ENCODE results near the gene OPN5. TPM values are rescaled to one million over a fixed set of nuclear protein-coding genes. Genes with fewer than 3 reads are reported as not detected.

The OPN5 gene
- total and polyA plus RNA-seq, 2 donors (not counting 1 experiment from before 2014, with no cell fraction given): not detected

- H3K79me2 ChIP-seq (ENCODE audit: control insufficient read depth, insufficient read depth, low read length): no peaks in the 10 kb centered on the region
Measured at GRCh38 chr6:47846752-47847151, 64.9 kb downstream of the OPN5 start.

GRCh38 chr6:47851091-47851490 lies 69.3 kb downstream of the OPN5 start:
- Histone ChIP-seq H3K27ac (ENCODE audit: insufficient read depth, low read length) (no peak overlapping the region), H4K20me1 (ENCODE audit: control insufficient read depth, extremely low read depth, insufficient read depth, low read length) (no peaks in the 10 kb centered on the region), H3K4me1 (ENCODE audit: control insufficient read depth, extremely low read depth, insufficient read depth, low read length) (no peaks in the 10 kb centered on the region), H2AFZ (ENCODE audit: low read length) (no peak overlapping the region), H3K9ac (ENCODE audit: insufficient read depth, low read length) (no peak overlapping the region), H3K79me2 (ENCODE audit: control insufficient read depth, insufficient read depth, low read length) (no peaks in the 10 kb centered on the region), H3K36me3 (ENCODE audit: control insufficient read depth, insufficient read depth, low read length) (no peaks in the 10 kb centered on the region), H3K27me3 (ENCODE audit: control insufficient read depth, insufficient read depth, low read length) (no peaks in the 10 kb centered on the region), H3K4me2 (ENCODE audit: extremely low read depth, insufficient read depth, low read length) (no peak overlapping the region), H3K9me3 (ENCODE audit: control insufficient read depth, insufficient read depth, low read depth, low read length) (no peaks in the 10 kb centered on the region), H3K4me3 (replicated peaks in 1 of 4; ENCODE audit: control extremely low read depth in 1 of 4, insufficient read depth in 1 of 4, low read depth in 3 of 4, low read length in 4 of 4) (no peak overlapping the region)
- TF ChIP-seq EZH2 (IDR thresholded peaks at IDR 0.05; ENCODE audit: low read length, missing control alignments) (no peak), CTCF (conservative IDR thresholded peaks at IDR 0.05 in 1 of 2, IDR thresholded peaks at IDR 0.05 in 1 of 2; ENCODE audit: low read depth in 1 of 2, low read length in 2 of 2) (no peak)
- no peak for DNase-seq (ENCODE audit: low read depth in 2 of 2)

More at GRCh38 chr6:47846752-47847151, 64.9 kb downstream of the OPN5 start:
- no peak overlapping the region for H3K4me3 ChIP-seq (replicated peaks in 1 of 4; ENCODE audit: control extremely low read depth in 1 of 4, insufficient read depth in 1 of 4, low read depth in 3 of 4, low read length in 4 of 4)
- DNase-seq (ENCODE audit: low read depth in 2 of 2): no peak
- H3K27ac ChIP-seq (ENCODE audit: insufficient read depth, low read length): no peak overlapping the region
- no peaks in the 10 kb centered on the region for H4K20me1 ChIP-seq (ENCODE audit: control insufficient read depth, extremely low read depth, insufficient read depth, low read length)
- no peak overlapping the region for H3K9ac ChIP-seq (ENCODE audit: insufficient read depth, low read length)
- no peak for TF ChIP-seq EZH2 (IDR thresholded peaks at IDR 0.05; ENCODE audit: low read length, missing control alignments)
- no peak for TF ChIP-seq CTCF (conservative IDR thresholded peaks at IDR 0.05 in 1 of 2, IDR thresholded peaks at IDR 0.05 in 1 of 2; ENCODE audit: low read depth in 1 of 2, low read length in 2 of 2)
- H2AFZ ChIP-seq (ENCODE audit: low read length): no peak overlapping the region
- no peak overlapping the region for H3K4me2 ChIP-seq (ENCODE audit: extremely low read depth, insufficient read depth, low read length)
- no peaks in the 10 kb centered on the region for H3K4me1 ChIP-seq (ENCODE audit: control insufficient read depth, extremely low read depth, insufficient read depth, low read length)
- no peaks in the 10 kb centered on the region for H3K27me3 ChIP-seq (ENCODE audit: control insufficient read depth, insufficient read depth, low read length)
- no peaks in the 10 kb centered on the region for H3K9me3 ChIP-seq (ENCODE audit: control insufficient read depth, insufficient read depth, low read depth, low read length)
- no peaks in the 10 kb centered on the region for H3K36me3 ChIP-seq (ENCODE audit: control insufficient read depth, insufficient read depth, low read length)

GRCh38 chr6:47852727-47853126 lies 70.9 kb downstream of the OPN5 start:
- Histone ChIP-seq H2AFZ (ENCODE audit: low read length) (no peak overlapping the region), H4K20me1 (ENCODE audit: control insufficient read depth, extremely low read depth, insufficient read depth, low read length) (no peaks in the 10 kb centered on the region), H3K4me1 (ENCODE audit: control insufficient read depth, extremely low read depth, insufficient read depth, low read length) (no peaks in the 10 kb centered on the region), H3K9ac (ENCODE audit: insufficient read depth, low read length) (no peak overlapping the region), H3K9me3 (ENCODE audit: control insufficient read depth, insufficient read depth, low read depth, low read length) (no peaks in the 10 kb centered on the region), H3K4me3 (replicated peaks in 1 of 4; ENCODE audit: control extremely low read depth in 1 of 4, insufficient read depth in 1 of 4, low read depth in 3 of 4, low read length in 4 of 4) (no peak overlapping the region), H3K27me3 (ENCODE audit: control insufficient read depth, insufficient read depth, low read length) (no peaks in the 10 kb centered on the region), H3K4me2 (ENCODE audit: extremely low read depth, insufficient read depth, low read length) (no peak overlapping the region), H3K27ac (ENCODE audit: insufficient read depth, low read length) (no peak overlapping the region), H3K36me3 (ENCODE audit: control insufficient read depth, insufficient read depth, low read length) (no peaks in the 10 kb centered on the region), H3K79me2 (ENCODE audit: control insufficient read depth, insufficient read depth, low read length) (no peaks in the 10 kb centered on the region)
- peak in 1 of 2 donors; percentile 2 for DNase-seq (ENCODE audit: low read depth in 2 of 2)
- TF ChIP-seq CTCF (conservative IDR thresholded peaks at IDR 0.05 in 1 of 2, IDR thresholded peaks at IDR 0.05 in 1 of 2; ENCODE audit: low read depth in 1 of 2, low read length in 2 of 2): no peak
- TF ChIP-seq EZH2 (IDR thresholded peaks at IDR 0.05; ENCODE audit: low read length, missing control alignments): no peak

All from fibroblast of lung (primary cell).